Measurements from ENCODE around the gene C17orf100. TPM values are rescaled to one million over a fixed set of nuclear protein-coding genes. Genes with fewer than 3 reads are reported as not detected.

The C17orf100 gene
- total and polyA plus RNA-seq, 4 donors = 2.2 to 18.4 (median 8.4) TPM

- 82% methylated on average over 8 of the region's 11 CpGs for WGBS (ENCODE audit: insufficient coverage)
- H3K9me3 ChIP-seq (ENCODE audit: control insufficient read depth, insufficient read depth, low read length) = no peaks in the 10 kb centered on the region
- no peak overlapping the region for H3K27ac ChIP-seq (ENCODE audit: low read depth, low read length)
- DNase-seq (ENCODE audit: low read depth in 4 of 6, low spot score in 6 of 6) = no peak
- H3K4me3 ChIP-seq (ENCODE audit: low read depth, low read length) = no peak overlapping the region
- no peaks in the 10 kb centered on the region for H3K27me3 ChIP-seq (ENCODE audit: control insufficient read depth, insufficient read depth, low read length)
- H3K4me1 ChIP-seq (ENCODE audit: control insufficient read depth, insufficient read depth, low read length) = peaks cover 7% of the 10 kb centered on the region
- H3K36me3 ChIP-seq (ENCODE audit: control insufficient read depth, insufficient read depth, low read length) = no peaks in the 10 kb centered on the region
Measured at GRCh38 chr17:6675201-6675825, 23.8 kb downstream of the C17orf100 start.

GRCh38 chr17:6676802-6677157 lies 25.2 kb downstream of the C17orf100 start:
- no peak for DNase-seq (ENCODE audit: low read depth in 4 of 6, low spot score in 6 of 6)
- WGBS (ENCODE audit: insufficient coverage) = 58% methylated on average over 6 of the region's 6 CpGs
- Histone ChIP-seq H3K4me1 (ENCODE audit: control insufficient read depth, insufficient read depth, low read length) (peaks cover 7% of the 10 kb centered on the region), H3K9me3 (ENCODE audit: control insufficient read depth, insufficient read depth, low read length) (no peaks in the 10 kb centered on the region), H3K27me3 (ENCODE audit: control insufficient read depth, insufficient read depth, low read length) (no peaks in the 10 kb centered on the region), H3K27ac (ENCODE audit: low read depth, low read length) (no peak overlapping the region), H3K36me3 (ENCODE audit: control insufficient read depth, insufficient read depth, low read length) (no peaks in the 10 kb centered on the region), H3K4me3 (ENCODE audit: low read depth, low read length) (no peak overlapping the region)

GRCh38 chr17:6677158-6677831 lies 25.7 kb downstream of the C17orf100 start:
- Histone ChIP-seq H3K27ac (ENCODE audit: low read depth, low read length) (no peak overlapping the region), H3K4me3 (ENCODE audit: low read depth, low read length) (no peak overlapping the region), H3K4me1 (ENCODE audit: control insufficient read depth, insufficient read depth, low read length) (peaks cover 7% of the 10 kb centered on the region), H3K36me3 (ENCODE audit: control insufficient read depth, insufficient read depth, low read length) (no peaks in the 10 kb centered on the region), H3K27me3 (ENCODE audit: control insufficient read depth, insufficient read depth, low read length) (no peaks in the 10 kb centered on the region), H3K9me3 (ENCODE audit: control insufficient read depth, insufficient read depth, low read length) (no peaks in the 10 kb centered on the region)
- DNase-seq (ENCODE audit: low read depth in 4 of 6, low spot score in 6 of 6) = no peak
- 53% methylated on average over 14 of the region's 16 CpGs for WGBS (ENCODE audit: insufficient coverage)

DNA sequence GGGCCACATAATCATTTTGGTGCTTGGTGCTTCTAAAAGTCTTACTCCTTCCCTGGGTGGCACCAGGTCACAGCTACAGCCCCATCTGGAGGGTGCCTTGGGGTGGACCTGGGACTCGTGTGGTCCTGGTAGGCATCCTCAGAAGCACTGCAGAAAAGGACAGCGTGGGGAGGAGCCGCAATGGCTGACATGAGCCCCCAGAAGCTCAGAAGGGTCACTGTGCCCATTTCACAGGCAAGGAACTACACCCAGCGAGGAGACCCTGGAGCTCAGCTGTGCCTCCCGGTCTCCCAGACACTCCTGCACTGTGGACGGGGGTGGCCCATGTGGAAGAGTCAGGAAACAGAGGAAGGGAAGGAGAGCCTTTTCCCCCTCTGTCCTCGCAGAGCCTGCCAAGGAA lies 26.4 kb downstream of the C17orf100 start:
- no peak for DNase-seq (ENCODE audit: low read depth in 4 of 6, low spot score in 6 of 6)
- Histone ChIP-seq H3K4me3 (ENCODE audit: low read depth, low read length) (no peak overlapping the region), H3K27me3 (ENCODE audit: control insufficient read depth, insufficient read depth, low read length) (no peaks in the 10 kb centered on the region), H3K27ac (ENCODE audit: low read depth, low read length) (no peak overlapping the region), H3K4me1 (ENCODE audit: control insufficient read depth, insufficient read depth, low read length) (peaks cover 7% of the 10 kb centered on the region), H3K36me3 (ENCODE audit: control insufficient read depth, insufficient read depth, low read length) (no peaks in the 10 kb centered on the region), H3K9me3 (ENCODE audit: control insufficient read depth, insufficient read depth, low read length) (no peaks in the 10 kb centered on the region)
- 94% methylated on average over 6 of the region's 7 CpGs for WGBS (ENCODE audit: insufficient coverage)

DNA sequence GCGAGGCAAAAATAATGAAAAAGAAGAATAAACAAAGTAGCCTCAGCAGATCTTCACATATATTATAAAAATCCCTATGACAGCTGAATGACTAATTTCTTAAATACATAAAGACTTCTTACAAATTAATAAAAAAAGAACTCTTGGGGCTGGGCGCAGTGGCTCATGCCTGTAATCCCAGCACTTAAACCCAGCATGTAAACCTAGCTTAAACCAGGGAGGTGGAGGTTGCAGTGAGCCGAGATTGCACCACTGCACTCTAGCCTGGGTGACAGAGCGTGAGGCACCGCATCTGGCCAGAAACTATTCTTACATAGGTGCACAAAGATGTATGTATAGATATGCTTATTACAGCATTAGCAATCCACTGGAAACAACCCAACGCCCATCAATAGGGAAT lies 27.7 kb downstream of the C17orf100 start:
- no CpG with 5 or more reads among the region's 6 CpGs for WGBS (ENCODE audit: insufficient coverage)

GRCh38 chr17:6681176-6681575 lies 29.6 kb downstream of the C17orf100 start:
- H3K27ac ChIP-seq (ENCODE audit: low read depth, low read length) = no peak overlapping the region
- no peaks in the 10 kb centered on the region for H3K27me3 ChIP-seq (ENCODE audit: control insufficient read depth, insufficient read depth, low read length)
- peaks cover 7% of the 10 kb centered on the region for H3K4me1 ChIP-seq (ENCODE audit: control insufficient read depth, insufficient read depth, low read length)
- no peaks in the 10 kb centered on the region for H3K9me3 ChIP-seq (ENCODE audit: control insufficient read depth, insufficient read depth, low read length)
- WGBS (ENCODE audit: insufficient coverage) = 85% methylated on average over 4 of the region's 4 CpGs
- no peaks in the 10 kb centered on the region for H3K36me3 ChIP-seq (ENCODE audit: control insufficient read depth, insufficient read depth, low read length)
- DNase-seq (ENCODE audit: low read depth in 4 of 6, low spot score in 6 of 6) = no peak
- no peak overlapping the region for H3K4me3 ChIP-seq (ENCODE audit: low read depth, low read length)

More for the DNA sequence above, 27.7 kb downstream of the C17orf100 start:
- DNase-seq (ENCODE audit: low read depth in 4 of 6, low spot score in 6 of 6) = no peak
- Histone ChIP-seq H3K27ac (ENCODE audit: low read depth, low read length) (no peak overlapping the region), H3K4me1 (ENCODE audit: control insufficient read depth, insufficient read depth, low read length) (peaks cover 7% of the 10 kb centered on the region), H3K9me3 (ENCODE audit: control insufficient read depth, insufficient read depth, low read length) (no peaks in the 10 kb centered on the region), H3K36me3 (ENCODE audit: control insufficient read depth, insufficient read depth, low read length) (no peaks in the 10 kb centered on the region), H3K27me3 (ENCODE audit: control insufficient read depth, insufficient read depth, low read length) (no peaks in the 10 kb centered on the region), H3K4me3 (ENCODE audit: low read depth, low read length) (no peak overlapping the region)

GRCh38 chr17:6681671-6682070 lies 30.1 kb downstream of the C17orf100 start:
- no peaks in the 10 kb centered on the region for H3K9me3 ChIP-seq (ENCODE audit: control insufficient read depth, insufficient read depth, low read length)
- WGBS (ENCODE audit: insufficient coverage) = 87% methylated on average over 5 of the region's 5 CpGs
- H3K4me3 ChIP-seq (ENCODE audit: low read depth, low read length) = no peak overlapping the region
- H3K27me3 ChIP-seq (ENCODE audit: control insufficient read depth, insufficient read depth, low read length) = no peaks in the 10 kb centered on the region
- H3K36me3 ChIP-seq (ENCODE audit: control insufficient read depth, insufficient read depth, low read length) = no peaks in the 10 kb centered on the region
- DNase-seq (ENCODE audit: low read depth in 4 of 6, low spot score in 6 of 6) = no peak
- H3K27ac ChIP-seq (ENCODE audit: low read depth, low read length) = no peak overlapping the region
- peaks cover 7% of the 10 kb centered on the region for H3K4me1 ChIP-seq (ENCODE audit: control insufficient read depth, insufficient read depth, low read length)

DNA sequence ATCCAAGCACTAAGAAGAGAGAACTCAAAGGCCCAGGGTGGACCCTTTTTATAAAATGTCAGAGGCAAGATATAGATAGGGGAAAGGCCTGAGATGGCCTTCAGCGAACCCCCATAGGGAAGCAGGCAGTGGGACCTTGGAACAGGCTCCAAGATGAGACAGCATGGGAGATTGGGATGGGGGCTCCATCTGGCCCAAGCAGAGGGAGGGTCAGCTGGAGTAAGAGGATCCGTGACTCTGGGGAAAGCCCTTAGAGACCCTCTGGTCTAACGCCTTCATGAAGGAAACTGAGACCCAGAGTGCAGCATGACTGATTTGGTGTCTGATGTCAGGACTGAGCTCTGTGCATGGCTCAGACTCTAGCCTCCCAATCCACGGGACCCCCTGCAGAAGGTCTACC lies 30.8 kb downstream of the C17orf100 start:
- H3K36me3 ChIP-seq (ENCODE audit: control insufficient read depth, insufficient read depth, low read length) = no peaks in the 10 kb centered on the region
- no peaks in the 10 kb centered on the region for H3K9me3 ChIP-seq (ENCODE audit: control insufficient read depth, insufficient read depth, low read length)
- H3K4me1 ChIP-seq (ENCODE audit: control insufficient read depth, insufficient read depth, low read length) = peaks cover under 1% of the 10 kb centered on the region
- H3K4me3 ChIP-seq (ENCODE audit: low read depth, low read length) = no peak overlapping the region
- H3K27ac ChIP-seq (ENCODE audit: low read depth, low read length) = no peak overlapping the region
- no peaks in the 10 kb centered on the region for H3K27me3 ChIP-seq (ENCODE audit: control insufficient read depth, insufficient read depth, low read length)
- no peak for DNase-seq (ENCODE audit: low read depth in 4 of 6, low spot score in 6 of 6)
- 88% methylated on average over 3 of the region's 4 CpGs for WGBS (ENCODE audit: insufficient coverage)

DNA sequence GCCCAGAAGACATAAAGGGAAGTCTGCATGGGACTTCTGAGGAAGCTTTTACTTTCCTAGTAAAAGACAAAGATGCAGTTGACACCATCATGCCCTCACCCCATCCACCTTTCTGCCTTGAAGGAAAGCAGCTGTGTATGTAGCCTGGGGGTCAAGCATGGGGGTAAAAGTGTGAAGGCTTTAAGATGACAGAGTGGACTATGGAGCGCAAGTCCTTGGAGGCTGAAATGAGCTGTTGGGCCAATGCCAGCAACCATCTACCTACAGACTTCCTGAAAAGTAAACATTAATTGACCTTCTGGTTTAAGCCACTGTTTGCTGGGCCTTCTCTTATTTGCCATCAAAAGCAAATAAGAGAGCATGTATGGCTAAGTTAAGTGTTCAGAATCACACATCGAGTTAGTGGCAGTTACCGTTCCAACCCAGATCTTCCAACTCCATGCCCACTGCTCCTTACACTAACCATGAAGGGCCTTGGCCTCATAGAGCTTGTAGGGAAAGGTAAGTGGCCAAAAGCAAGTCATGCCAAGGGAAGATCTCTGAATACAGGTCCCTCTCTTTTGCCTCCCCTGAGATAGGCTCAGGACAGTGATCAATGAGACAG lies 31.6 kb downstream of the C17orf100 start:
- Histone ChIP-seq H3K4me1 (ENCODE audit: control insufficient read depth, insufficient read depth, low read length) (no peaks in the 10 kb centered on the region), H3K27me3 (ENCODE audit: control insufficient read depth, insufficient read depth, low read length) (no peaks in the 10 kb centered on the region), H3K36me3 (ENCODE audit: control insufficient read depth, insufficient read depth, low read length) (no peaks in the 10 kb centered on the region), H3K9me3 (ENCODE audit: control insufficient read depth, insufficient read depth, low read length) (no peaks in the 10 kb centered on the region), H3K4me3 (ENCODE audit: low read depth, low read length) (no peak overlapping the region), H3K27ac (ENCODE audit: low read depth, low read length) (no peak overlapping the region)
- WGBS (ENCODE audit: insufficient coverage) = no CpG with 5 or more reads among the region's 3 CpGs
- DNase-seq (ENCODE audit: low read depth in 4 of 6, low spot score in 6 of 6) = no peak

All from spinal cord (tissue), 10 donors.